Mesenchymal stem cell (in vitro differentiated cells and primary cell): ENCODE data around the gene CRABP1.
A peak's percentile ranks its signal among the peaks of the same experiment; 100 is the strongest.

Source experiments
- DNase-seq: peaks from one replicate; pipeline ENCODE4 v3.0.0-alpha.2; 2013
- H2AFZ ChIP-seq: one replicate; pipeline ENCODE4 v1.6.1; 2013; ENCODE audit warnings: low read depth, mild to moderate bottlenecking, control low read depth, inconsistent platforms, low read length, moderate library complexity
- H2AK5ac ChIP-seq: 2 replicates; pipeline ENCODE4 v1.6.1; 2013; ENCODE audit warnings: low read length, moderate library complexity, mild to moderate bottlenecking, inconsistent platforms; ENCODE audit not compliant: severe bottlenecking
- H2BK120ac ChIP-seq: one replicate; pipeline ENCODE4 v1.6.1; 2013; ENCODE audit warnings: low read depth, mild to moderate bottlenecking, inconsistent platforms, low read length, moderate library complexity
- H2BK12ac ChIP-seq, 2 experiments: one replicate each; pipeline ENCODE4 v1.6.1; 2013; ENCODE audit warnings: inconsistent platforms in 2 of 2, low read length in 2 of 2, mild to moderate bottlenecking in 2 of 2, moderate library complexity in 2 of 2, control low read depth in 1 of 2
- H2BK15ac ChIP-seq: one replicate; pipeline ENCODE4 v1.6.1; 2013; ENCODE audit warnings: mild to moderate bottlenecking, low read depth, inconsistent platforms; ENCODE audit not compliant: poor library complexity, severe bottlenecking
- H2BK5ac ChIP-seq: 2 replicates; pipeline ENCODE4 v1.6.1; 2013; ENCODE audit warnings: low read depth, mild to moderate bottlenecking, low read length, control low read depth, inconsistent platforms; ENCODE audit not compliant: poor library complexity, severe bottlenecking
- H3K14ac ChIP-seq, 2 experiments: one replicate each; pipeline ENCODE4 v1.6.1; 2013; ENCODE audit warnings: inconsistent platforms in 2 of 2, low read length in 2 of 2, control low read depth in 1 of 2, mild to moderate bottlenecking in 1 of 2, moderate library complexity in 1 of 2
- H3K18ac ChIP-seq, 2 experiments: one replicate each; pipeline ENCODE4 v1.6.1; 2013; ENCODE audit warnings: inconsistent platforms in 2 of 2, low read length in 2 of 2, control low read depth in 1 of 2, low read depth in 1 of 2, mild to moderate bottlenecking in 1 of 2
- H3K23ac ChIP-seq, 2 experiments: one replicate each; pipeline ENCODE4 v1.6.1; 2013; ENCODE audit warnings: inconsistent platforms in 2 of 2, low read length in 2 of 2, mild to moderate bottlenecking in 2 of 2, moderate library complexity in 2 of 2, control low read depth in 1 of 2
- H3K27ac ChIP-seq: 2 replicates; pipeline ENCODE4 v1.5.1; 2013; ENCODE audit warnings: mild to moderate bottlenecking, moderate library complexity, low read length, control low read depth, inconsistent platforms; ENCODE audit not compliant: poor library complexity, severe bottlenecking
- H3K27me3 ChIP-seq, 2 experiments: 2 replicates each; pipeline versions ENCODE4 v1.6.1 to v1.7.0; 2013; ENCODE audit warnings: low read length in 2 of 2, mild to moderate bottlenecking in 2 of 2, moderate library complexity in 2 of 2, control low read depth in 1 of 2, inconsistent platforms in 1 of 2; ENCODE audit not compliant: control insufficient read depth in 1 of 2, insufficient read depth in 1 of 2
- H3K36me3 ChIP-seq, 2 experiments: 2 replicates each; pipeline versions ENCODE4 v1.6.1 to v1.7.0; 2013; ENCODE audit warnings: low read length in 2 of 2, control low read depth in 1 of 2, inconsistent platforms in 1 of 2, low read depth in 1 of 2, mild to moderate bottlenecking in 1 of 2; ENCODE audit not compliant: insufficient read depth in 2 of 2, control insufficient read depth in 1 of 2
- H3K4ac ChIP-seq, 2 experiments: one replicate each; pipeline ENCODE4 v1.6.1; 2013; ENCODE audit warnings: inconsistent platforms in 2 of 2, low read length in 2 of 2, mild to moderate bottlenecking in 2 of 2, moderate library complexity in 2 of 2, control low read depth in 1 of 2, low read depth in 1 of 2
- H3K4me1 ChIP-seq: 2 replicates; pipeline ENCODE4 v1.6.1; 2013; ENCODE audit warnings: low read depth, low read length, control low read depth; ENCODE audit not compliant: control insufficient read depth, insufficient read depth
- H3K4me2 ChIP-seq: 2 replicates; pipeline ENCODE4 v1.6.1; 2013; ENCODE audit warnings: low read length, mild to moderate bottlenecking, inconsistent platforms; ENCODE audit not compliant: poor library complexity, severe bottlenecking
- H3K4me3 ChIP-seq, 2 experiments: 2 replicates each; pipeline versions ENCODE4 v1.5.1 to v1.7.0; 2013; ENCODE audit warnings: low read length in 2 of 2, mild to moderate bottlenecking in 2 of 2, control low read depth in 1 of 2, low read depth in 1 of 2; ENCODE audit not compliant: insufficient read depth in 1 of 2
- H3K79me1 ChIP-seq: replicated peaks from 2 replicates; pipeline ENCODE4 v1.6.1; 2013; ENCODE audit warnings: mild to moderate bottlenecking, control low read depth, low read length, inconsistent platforms; ENCODE audit not compliant: poor library complexity, severe bottlenecking
- H3K9ac ChIP-seq: 2 replicates; pipeline ENCODE4 v1.7.0; 2013; ENCODE audit warnings: mild to moderate bottlenecking, low read length, moderate library complexity
- H3K9me3 ChIP-seq: 2 replicates; pipeline ENCODE4 v1.7.0; 2013; ENCODE audit warnings: mild to moderate bottlenecking, low read length; ENCODE audit not compliant: control insufficient read depth
- H4K8ac ChIP-seq: one replicate; pipeline ENCODE4 v1.6.1; 2013; ENCODE audit warnings: inconsistent platforms, mild to moderate bottlenecking, low read length, moderate library complexity
- H4K91ac ChIP-seq: one replicate; pipeline ENCODE4 v1.6.1; 2013; ENCODE audit warnings: mild to moderate bottlenecking, low read length, inconsistent platforms
- WGBS: methylation state at CpG from one replicate; pipeline ENCODE4 v1.1.7; 2013; ENCODE audit warnings: mixed read lengths; 5-methylcytosine and 5-hydroxymethylcytosine counted together

Gene CRABP1

DNA sequence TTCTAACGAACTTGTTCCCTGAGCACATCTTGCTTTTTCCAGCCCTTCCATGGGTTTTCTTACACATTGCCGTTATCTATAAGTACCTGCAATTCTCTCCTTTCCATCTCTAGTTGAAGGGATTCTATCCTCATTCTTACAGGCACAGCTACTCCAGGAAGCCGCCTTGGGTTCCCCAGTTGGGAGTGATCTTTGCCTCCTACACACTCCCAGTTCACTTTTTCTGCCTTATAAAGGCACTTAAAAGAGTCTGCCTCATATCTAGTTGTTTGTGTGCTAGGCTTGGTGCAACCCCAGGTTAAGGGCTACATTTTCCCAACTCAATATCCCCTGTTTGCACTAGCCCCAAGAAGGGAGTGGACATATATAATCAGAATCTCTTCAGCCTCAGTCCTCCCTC lies 53.9 kb downstream of the CRABP1 start:
- peaks cover 2% of the 10 kb centered on the region for H3K4me1 ChIP-seq
- no peak overlapping the region for H3K4ac ChIP-seq
- no peak overlapping the region for H3K4me3 ChIP-seq
- H3K14ac ChIP-seq, result no peak overlapping the region
- no peak for DNase-seq
- no peak overlapping the region for H2BK120ac ChIP-seq
- no peak overlapping the region for H2BK5ac ChIP-seq
- H2AFZ ChIP-seq, result no peak overlapping the region
- H2AK5ac ChIP-seq, result no peak overlapping the region
- no peak overlapping the region for H3K23ac ChIP-seq
- no peak overlapping the region for H3K27ac ChIP-seq
- H4K8ac ChIP-seq, result no peak overlapping the region
- H4K91ac ChIP-seq, result no peak overlapping the region
- no peaks in the 10 kb centered on the region for H3K9me3 ChIP-seq
- H2BK12ac ChIP-seq, result no peak overlapping the region
- H3K9ac ChIP-seq, result no peak overlapping the region
- H3K4me2 ChIP-seq, result no peak overlapping the region
- no peaks in the 10 kb centered on the region for H3K79me1 ChIP-seq
- 67% methylated on average over 3 of the region's 3 CpGs for WGBS
- no peak overlapping the region for H3K18ac ChIP-seq
- no peak overlapping the region for H2BK15ac ChIP-seq
- H3K27me3 ChIP-seq, result peaks cover 34 to 37% of the 10 kb centered on the region in 2 experiments
- no peaks in the 10 kb centered on the region for H3K36me3 ChIP-seq

DNA sequence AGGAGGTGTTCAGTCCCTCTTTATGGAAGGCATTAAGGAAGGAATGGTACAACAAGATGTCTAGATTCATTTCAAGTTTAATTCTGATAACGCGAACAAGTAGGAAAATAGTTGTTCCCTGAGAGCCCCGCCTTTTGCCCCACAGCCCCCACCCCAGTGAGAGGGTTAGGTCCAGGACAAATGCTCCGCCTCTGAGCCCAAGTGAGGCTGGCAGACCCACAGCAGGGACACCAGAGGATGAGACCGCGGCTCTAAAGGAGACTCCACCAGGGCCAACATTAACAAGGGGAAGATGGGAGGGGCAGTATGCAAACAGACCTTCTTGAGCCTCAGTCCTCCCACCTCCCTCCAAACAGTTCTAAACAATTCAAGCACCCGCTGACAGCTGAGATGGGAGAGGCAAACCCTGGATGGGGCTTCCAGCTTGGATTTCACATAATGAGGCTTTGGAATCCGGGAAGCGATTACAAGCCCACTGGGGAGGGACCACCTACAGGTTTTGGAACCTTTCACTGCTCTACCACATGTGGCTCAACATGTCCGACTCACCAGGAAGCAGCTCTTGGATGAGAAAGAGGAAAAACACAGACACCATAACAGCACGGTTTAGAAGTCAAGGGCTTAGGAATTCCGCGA lies 54.9 kb downstream of the CRABP1 start:
- Histone ChIP-seq H3K27ac (no peak overlapping the region), H4K91ac (no peak overlapping the region), H3K4ac (no peak overlapping the region), H2BK5ac (no peak overlapping the region), H2BK120ac (no peak overlapping the region), H3K9me3 (no peaks in the 10 kb centered on the region), H3K4me1 (peaks cover 2% of the 10 kb centered on the region), H2BK12ac (no peak overlapping the region), H3K23ac (no peak overlapping the region), H3K27me3 (peaks cover 32 to 46% of the 10 kb centered on the region in 2 experiments), H3K4me2 (no peak overlapping the region), H3K18ac (no peak overlapping the region), H3K4me3 (no peak overlapping the region), H2AFZ (no peak overlapping the region), H3K14ac (no peak overlapping the region), H2AK5ac (no peak overlapping the region), H3K36me3 (no peaks in the 10 kb centered on the region), H4K8ac (no peak overlapping the region), H2BK15ac (no peak overlapping the region), H3K79me1 (no peaks in the 10 kb centered on the region), H3K9ac (no peak overlapping the region)
- DNase-seq, result no peak
- 55% methylated on average over 13 of the region's 13 CpGs for WGBS

DNA sequence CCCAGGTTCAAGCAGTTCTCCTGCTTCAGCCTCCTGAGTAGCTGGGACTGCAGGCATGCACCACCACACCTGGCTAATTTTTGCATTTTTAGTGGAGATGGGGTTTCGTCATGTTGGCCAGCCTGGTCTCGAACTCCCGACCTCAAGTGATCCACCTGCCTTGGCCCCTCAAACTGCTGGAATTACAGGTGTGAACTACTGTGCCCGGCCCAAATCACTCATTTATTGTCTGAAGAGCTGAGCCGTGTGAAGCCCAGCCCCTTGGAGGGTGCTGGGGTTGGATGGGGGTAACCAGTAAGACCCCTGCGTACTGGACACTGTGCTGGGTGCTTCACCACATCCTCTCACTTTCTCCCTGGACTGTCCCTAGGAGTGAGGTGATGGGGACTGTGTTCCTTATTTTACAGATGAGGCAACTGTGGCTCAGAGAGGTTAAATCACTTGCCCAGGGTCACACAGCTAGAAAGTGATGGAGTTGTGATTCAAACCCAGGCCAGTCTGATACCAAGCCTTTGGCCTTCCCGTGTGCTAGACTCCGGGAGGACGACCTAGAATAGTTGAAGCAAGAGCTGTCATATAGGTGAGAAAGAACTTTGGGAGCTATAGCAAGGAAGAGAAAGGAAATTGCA lies 56.1 kb downstream of the CRABP1 start:
- no peak overlapping the region for H3K14ac ChIP-seq
- no peak overlapping the region for H2AK5ac ChIP-seq
- H3K36me3 ChIP-seq, result no peaks in the 10 kb centered on the region
- H3K9me3 ChIP-seq, result no peaks in the 10 kb centered on the region
- no peak overlapping the region for H2BK12ac ChIP-seq
- H3K18ac ChIP-seq, result no peak overlapping the region
- no peak overlapping the region for H3K4me3 ChIP-seq
- H4K8ac ChIP-seq, result no peak overlapping the region
- H2BK15ac ChIP-seq, result no peak overlapping the region
- no peak overlapping the region for H2AFZ ChIP-seq
- H4K91ac ChIP-seq, result no peak overlapping the region
- no peaks in the 10 kb centered on the region for H3K79me1 ChIP-seq
- H3K4ac ChIP-seq, result no peak overlapping the region
- H3K4me2 ChIP-seq, result no peak overlapping the region
- H2BK5ac ChIP-seq, result no peak overlapping the region
- H3K27me3 ChIP-seq, result peaks cover 29 to 39% of the 10 kb centered on the region in 2 experiments
- H3K9ac ChIP-seq, result no peak overlapping the region
- H3K23ac ChIP-seq, result no peak overlapping the region
- DNase-seq, result no peak
- no peak overlapping the region for H3K27ac ChIP-seq
- H3K4me1 ChIP-seq, result peaks cover 2% of the 10 kb centered on the region
- 83% methylated on average over 9 of the region's 9 CpGs for WGBS
- no peak overlapping the region for H2BK120ac ChIP-seq

DNA sequence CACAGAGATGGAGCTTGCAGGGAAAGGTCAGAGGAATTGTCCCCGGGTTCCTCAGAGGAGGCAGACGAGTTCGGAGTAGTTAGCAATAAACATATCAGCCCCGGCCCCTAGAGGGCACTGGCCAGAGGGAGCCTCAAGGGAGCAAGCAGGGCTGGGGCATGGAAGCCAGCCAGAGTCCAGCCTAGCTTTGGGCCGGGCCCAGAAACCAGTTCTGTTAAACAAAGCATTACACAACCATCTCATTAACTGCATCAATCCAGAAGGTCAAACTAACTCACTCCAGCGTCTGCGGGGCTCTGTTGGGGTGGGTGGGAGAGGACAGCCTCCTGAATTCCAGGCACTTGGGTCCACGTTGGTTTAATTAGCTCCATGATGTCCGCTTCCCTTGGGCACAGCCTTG lies 56.8 kb downstream of the CRABP1 start:
- Histone ChIP-seq H2BK5ac (no peak overlapping the region), H2AFZ (no peak overlapping the region), H3K27ac (no peak overlapping the region), H2BK15ac (no peak overlapping the region), H2BK120ac (no peak overlapping the region), H2AK5ac (no peak overlapping the region), H3K4ac (no peak overlapping the region), H2BK12ac (no peak overlapping the region), H3K9ac (no peak overlapping the region), H3K18ac (no peak overlapping the region), H3K23ac (no peak overlapping the region), H3K4me3 (no peak overlapping the region), H4K91ac (no peak overlapping the region), H3K4me1 (peaks cover 2% of the 10 kb centered on the region), H3K79me1 (no peaks in the 10 kb centered on the region), H3K27me3 (peaks cover 33 to 34% of the 10 kb centered on the region in 2 experiments), H3K14ac (no peak overlapping the region), H3K36me3 (no peaks in the 10 kb centered on the region), H3K4me2 (no peak overlapping the region), H3K9me3 (no peaks in the 10 kb centered on the region), H4K8ac (peak overlapping the region; percentile 32)
- 71% methylated on average over 7 of the region's 9 CpGs for WGBS
- DNase-seq, result no peak
